Fibroblast of skin of back (primary cell): ENCODE measurements around the gene PRKN. TPM values are rescaled to one million over a fixed set of nuclear protein-coding genes. Genes with fewer than 3 reads are reported as not detected.

ENCODE experiments used
- DNase-seq: peaks from one replicate; pipeline ENCODE4 v3.0.0-alpha.2; 2013
- polyA plus RNA-seq, 2 experiments: library from polyadenylated mRNA; unstranded; fragments of 120-200 nt; gene quantifications; one replicate each; pipeline ENCODE4 v1.2.1, GENCODE V29; 2013; ENCODE audit not compliant: insufficient read length in 2 of 2

PRKN gene
- polyA plus RNA-seq (2013, experiment 1 of 2; ENCODE audit: insufficient read length) = 0.56 TPM
- 1.6 TPM for polyA plus RNA-seq (2013, experiment 2 of 2; ENCODE audit: insufficient read length)

GRCh38 chr6:162727322-162728182, at the start of gene PRKN, which contains the start of gene PACRG:
PRKN (minus strand) TSS chr6:162727766.
PACRG (plus strand) TSS chr6:162727974.
- DNase-seq = peak; percentile 96

DNA sequence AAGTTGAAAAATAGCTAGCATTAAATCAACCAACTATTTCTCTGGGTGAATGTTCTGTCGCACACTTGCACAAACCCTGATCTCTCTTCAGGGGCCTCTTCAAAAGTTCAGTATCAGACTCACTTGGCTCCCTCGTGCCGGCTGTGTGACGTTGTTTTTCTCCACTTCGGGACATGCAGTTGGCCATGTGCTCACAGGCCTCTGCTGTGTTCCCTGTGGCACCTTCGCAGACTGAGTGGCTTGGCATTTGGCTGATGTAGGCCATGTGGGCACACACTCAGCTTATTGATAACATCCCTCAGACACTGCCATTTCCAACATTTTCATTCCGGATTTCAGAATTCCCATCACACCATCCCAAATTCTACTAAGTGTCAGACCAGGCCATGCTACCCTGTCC, 49.5 kb upstream of the PRKN start:
- no peak for DNase-seq

GRCh38 chr6:162773996-162774395, 46.4 kb upstream of the PRKN start:
- DNase-seq = no peak

DNA sequence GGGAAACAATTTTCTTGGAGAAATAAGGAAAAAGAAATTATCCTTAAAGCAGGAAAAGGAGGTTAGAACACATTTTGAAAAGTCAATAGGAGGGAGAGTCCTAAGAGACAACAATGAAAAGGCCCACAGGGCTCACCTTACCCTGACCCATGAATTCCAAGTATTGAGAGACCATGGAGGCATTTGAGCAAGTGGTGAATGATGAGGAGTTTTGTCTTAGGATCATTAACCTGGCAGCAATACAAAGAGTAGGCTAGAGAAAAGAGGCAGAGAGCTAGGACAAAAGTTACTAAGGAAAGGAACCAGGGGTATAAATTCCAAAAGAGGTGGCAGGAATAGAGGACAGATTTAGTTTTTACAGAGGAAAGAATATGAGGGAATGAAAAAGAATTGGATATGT, 44.9 kb upstream of the PRKN start:
- DNase-seq = no peak

- DNase-seq = no peak
Observed at GRCh38 chr6:162770955-162771354, 43.4 kb upstream of the PRKN start.

- no peak for DNase-seq
Observed at GRCh38 chr6:162770136-162770535, 42.6 kb upstream of the PRKN start.

GRCh38 chr6:162753775-162754174, 26.2 kb upstream of the PRKN start:
- no peak for DNase-seq

GRCh38 chr6:162751211-162751859, 23.8 kb upstream of the PRKN start:
- DNase-seq = no peak

DNA sequence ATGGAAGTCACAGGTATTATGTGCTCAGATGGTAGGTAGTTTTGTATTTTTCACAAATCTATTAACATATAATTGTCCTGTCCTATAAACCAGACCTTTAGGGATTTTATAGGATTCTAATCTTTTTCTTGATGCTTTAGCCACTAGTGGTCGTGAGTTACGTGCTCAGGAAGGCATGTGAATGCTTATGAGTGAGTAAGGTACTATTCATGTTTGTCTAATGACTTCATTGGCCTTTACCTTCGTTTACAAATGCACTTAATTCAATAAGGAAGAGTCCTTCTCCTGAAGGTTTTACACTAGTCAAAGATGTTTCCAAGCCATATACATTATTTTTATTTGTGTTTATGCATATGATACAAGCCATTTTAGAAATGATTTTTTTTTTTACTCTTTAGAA, 23.2 kb upstream of the PRKN start:
- DNase-seq = peak; percentile 62

GRCh38 chr6:162736961-162737360, 9.4 kb upstream of the PRKN start:
- no peak for DNase-seq

DNA sequence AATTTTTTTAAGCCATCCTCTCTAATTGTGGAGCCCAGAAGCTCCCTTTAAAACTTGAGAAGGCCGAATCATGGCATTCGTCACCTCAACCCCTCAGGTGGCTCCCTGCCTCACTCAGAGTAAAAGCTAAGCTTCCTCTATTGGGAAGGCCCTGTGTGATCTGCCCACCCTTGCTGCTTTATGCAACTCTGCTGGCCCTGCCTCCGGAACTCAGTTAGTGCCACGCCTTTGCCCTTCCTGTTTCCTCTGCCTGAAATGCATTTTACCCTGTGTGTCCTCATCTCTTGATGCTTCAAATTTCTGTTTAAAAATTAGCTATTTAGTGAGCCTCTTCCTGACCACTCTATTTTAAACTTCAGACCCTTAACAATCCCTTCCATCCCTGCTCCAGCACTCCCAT, 5.9 kb upstream of the PRKN start:
- DNase-seq = no peak

- DNase-seq = no peak
Observed at GRCh38 chr6:162730502-162730901, 2.9 kb upstream of the PRKN start.

GRCh38 chr6:162728706-162729105, 1.1 kb upstream of the PRKN start:
- no peak for DNase-seq

DNA sequence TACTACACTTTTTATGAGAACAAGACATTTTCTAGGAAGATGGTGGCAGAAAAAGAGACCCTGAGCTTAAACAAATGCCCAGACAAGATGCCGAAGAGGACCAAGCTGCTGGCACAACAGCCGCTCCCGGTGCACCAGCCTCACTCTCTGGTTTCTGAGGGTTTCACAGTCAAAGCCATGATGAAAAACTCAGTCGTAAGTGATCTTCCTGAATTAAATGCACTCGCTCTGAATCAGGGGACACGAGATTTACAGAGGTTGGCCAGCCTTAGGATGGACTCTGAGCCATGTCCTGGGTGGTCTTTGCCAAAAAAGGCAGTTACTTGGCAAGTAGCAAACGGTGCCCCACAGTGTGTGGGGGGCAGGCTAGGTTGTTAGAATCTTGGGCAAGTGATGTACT, 631 bp upstream of the PRKN start:
- no peak for DNase-seq

DNA sequence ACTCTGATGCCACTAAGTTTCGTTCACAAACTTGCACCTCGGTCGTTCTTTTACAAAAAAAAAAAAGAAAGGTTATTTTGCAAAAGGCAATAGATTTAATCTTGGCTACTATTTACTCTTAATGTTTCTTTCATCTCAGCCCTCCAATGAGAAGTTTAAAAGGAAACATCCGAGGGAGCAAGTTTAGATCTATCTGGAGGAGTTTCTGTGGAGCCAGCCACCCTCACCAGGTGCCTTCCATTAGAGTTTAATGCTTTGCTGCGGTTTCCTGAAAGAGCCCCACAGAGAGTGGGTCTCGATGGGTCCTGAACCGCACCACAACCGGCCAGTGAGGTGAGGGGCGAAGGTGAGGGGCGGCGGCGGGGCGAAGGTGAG, 632 bp downstream of the PRKN start:
- no peak for DNase-seq

DNA sequence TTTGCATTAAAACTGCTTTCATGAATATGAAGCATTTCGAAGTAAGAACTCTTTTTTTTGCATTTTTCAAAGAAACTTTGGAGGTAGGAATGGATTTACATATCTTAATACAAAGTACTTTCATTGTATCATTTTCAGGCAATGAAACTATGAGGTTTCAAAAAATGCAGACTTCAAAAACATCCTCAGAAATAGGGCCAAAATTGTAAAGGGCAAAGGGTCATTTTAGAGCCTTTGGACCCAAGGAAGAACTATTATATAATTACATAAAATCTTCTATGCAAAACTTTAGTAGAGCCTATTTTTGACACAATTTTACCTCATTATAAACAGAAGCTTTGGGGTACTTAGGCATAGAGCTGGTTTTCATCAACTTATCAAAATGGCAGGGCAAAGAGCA, 4.9 kb downstream of the PRKN start:
- DNase-seq = no peak

- no peak for DNase-seq
Observed at GRCh38 chr6:162722226-162722625, 5.3 kb downstream of the PRKN start.

GRCh38 chr6:162721404-162721687, 6.2 kb downstream of the PRKN start:
- DNase-seq = no peak

GRCh38 chr6:162719528-162719927, 8.0 kb downstream of the PRKN start:
- DNase-seq = no peak

GRCh38 chr6:162715601-162716000, 12.0 kb downstream of the PRKN start:
- DNase-seq = no peak

DNA sequence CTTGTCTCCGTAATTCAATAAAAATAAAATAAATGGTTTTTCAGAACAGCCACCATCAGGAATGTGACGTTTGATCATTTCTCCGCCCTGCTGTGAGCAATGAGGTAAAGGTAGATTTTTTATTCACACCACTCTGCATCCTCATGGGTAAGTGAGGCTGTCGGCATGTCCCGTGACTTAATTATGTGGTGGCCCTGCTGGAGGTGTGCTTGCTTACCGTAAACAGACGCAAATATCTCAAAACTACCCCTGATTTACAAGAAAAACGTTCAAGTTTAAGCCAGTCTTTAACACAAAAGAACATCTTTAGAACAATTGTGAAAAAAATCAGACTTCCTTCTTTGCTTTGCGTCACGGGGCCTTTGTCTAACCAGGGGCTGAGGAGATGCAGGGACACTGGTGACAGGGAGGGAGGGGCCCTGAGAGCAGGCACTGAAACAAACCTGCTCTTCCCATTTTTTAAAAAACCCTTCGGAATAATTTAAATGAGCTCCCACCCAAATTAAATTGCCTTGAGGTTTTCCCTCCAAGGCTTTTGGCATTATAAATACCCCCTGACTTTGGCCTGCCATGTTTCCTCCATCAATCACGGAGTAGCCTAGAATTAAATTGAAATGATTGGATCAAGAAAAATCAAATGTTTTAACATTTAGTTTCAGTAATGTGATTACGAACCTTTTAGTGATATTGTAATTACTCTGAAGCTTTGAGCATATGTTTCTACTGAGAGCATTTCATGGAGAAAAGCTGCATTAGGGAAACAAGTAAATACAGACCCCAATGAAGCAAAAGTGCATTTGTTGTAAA, 13.4 kb downstream of the PRKN start:
- DNase-seq = no peak

DNA sequence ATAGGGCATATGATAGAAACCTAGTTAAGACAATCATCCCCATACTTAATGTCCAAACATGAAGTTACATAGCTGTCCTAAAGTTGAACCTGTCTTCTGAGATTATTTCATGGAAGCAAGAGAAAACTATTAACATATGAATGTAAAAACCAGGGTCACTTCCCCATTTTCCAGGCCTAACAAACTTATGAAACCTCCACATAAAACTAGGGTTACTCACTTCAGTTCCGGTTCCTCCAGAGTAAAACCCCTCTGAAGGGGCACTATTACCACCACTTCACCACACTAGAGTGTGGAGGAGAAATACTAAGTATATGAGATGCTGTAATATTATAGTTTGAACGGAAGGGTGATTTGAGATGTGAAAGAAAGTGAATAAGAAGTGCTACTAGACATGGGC, 14.9 kb downstream of the PRKN start:
- DNase-seq = no peak

GRCh38 chr6:162711376-162711775, 16.2 kb downstream of the PRKN start:
- DNase-seq = no peak
